NCI-H128 (cell line): Measurements from ENCODE around the gene TEAD4.

Experiments
- DNase-seq: peaks from one replicate; lab custom pipeline; 2025; ENCODE audit not compliant: unreplicated experiment; lab: John Stamatoyannopoulos, UW

Gene TEAD4

DNA sequence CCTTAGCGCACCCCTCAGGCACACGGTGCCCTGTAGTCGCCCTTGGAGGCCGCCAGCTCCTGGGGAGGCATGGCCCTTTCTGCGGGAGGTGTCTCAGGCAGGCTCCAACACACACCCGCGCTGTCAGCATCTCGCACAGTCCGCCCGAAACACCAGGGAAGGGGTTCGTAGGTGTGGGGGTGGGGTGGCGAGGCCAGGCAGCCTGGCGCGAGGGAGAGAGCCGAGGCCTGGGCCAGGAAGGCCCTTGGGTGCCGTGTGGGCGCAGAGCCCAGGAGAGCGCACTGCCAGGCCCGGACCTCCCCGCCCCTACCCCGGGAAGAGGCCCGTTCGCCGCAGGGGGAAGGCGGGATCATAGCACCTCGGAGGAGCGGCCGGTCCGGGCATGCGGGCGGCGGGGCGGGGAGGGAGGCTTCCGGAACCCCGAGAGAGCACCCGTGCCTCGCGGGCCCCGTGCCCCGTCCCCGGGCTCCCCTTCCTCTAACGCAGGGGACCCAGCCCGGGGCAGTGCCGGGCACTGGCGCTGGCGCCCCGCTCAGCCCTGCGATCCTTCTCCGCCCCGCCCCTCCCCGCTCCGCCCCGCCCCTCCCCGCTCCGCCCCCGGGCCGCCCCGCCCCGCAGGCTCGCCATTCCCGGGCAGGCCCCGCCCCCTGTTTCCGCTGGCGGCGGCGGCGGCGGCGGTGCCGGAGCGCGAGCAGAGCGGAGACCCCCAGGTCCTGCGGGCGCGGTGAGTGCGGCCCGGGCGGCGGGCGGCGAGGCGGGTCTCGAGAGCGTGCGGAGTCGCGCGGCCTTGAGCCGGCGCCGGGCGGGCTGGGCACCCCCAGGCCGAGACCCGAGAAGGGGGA, 117.8 kb downstream of the TEAD4 start, which contains the start of gene TSPAN9:
Gene TSPAN9, plus strand, starts transcription at position 650 of the 842 bp plus-strand sequence. CDS start 123,815 bp downstream, outside the sequence.
- peak; percentile 45 for DNase-seq

DNA sequence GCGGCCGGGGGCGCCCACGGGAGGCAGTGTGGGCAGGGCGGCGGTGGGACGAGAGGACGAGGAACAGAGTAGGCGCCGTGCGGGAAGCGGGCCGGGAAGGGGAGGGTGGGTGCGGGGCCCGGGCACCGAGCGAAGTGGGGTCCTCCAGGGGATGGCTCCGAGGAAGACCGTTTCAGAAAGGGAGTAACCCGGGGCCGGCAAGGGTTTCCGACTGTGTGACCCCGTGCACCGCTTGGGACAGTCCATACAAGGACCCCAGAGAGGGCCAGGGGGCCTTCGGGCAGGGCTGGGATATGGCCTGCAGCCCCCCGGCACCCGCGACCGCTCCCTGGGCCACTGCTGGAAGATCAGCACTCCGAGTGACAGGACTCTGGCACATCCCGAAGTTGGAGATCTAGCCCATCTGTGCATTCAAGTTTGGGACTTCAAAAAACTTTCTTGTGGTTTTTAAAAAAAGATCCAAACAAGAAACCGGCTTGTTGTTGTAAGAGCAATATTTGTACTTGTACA, 118.4 kb downstream of the TEAD4 start:
- no peak for DNase-seq

DNA sequence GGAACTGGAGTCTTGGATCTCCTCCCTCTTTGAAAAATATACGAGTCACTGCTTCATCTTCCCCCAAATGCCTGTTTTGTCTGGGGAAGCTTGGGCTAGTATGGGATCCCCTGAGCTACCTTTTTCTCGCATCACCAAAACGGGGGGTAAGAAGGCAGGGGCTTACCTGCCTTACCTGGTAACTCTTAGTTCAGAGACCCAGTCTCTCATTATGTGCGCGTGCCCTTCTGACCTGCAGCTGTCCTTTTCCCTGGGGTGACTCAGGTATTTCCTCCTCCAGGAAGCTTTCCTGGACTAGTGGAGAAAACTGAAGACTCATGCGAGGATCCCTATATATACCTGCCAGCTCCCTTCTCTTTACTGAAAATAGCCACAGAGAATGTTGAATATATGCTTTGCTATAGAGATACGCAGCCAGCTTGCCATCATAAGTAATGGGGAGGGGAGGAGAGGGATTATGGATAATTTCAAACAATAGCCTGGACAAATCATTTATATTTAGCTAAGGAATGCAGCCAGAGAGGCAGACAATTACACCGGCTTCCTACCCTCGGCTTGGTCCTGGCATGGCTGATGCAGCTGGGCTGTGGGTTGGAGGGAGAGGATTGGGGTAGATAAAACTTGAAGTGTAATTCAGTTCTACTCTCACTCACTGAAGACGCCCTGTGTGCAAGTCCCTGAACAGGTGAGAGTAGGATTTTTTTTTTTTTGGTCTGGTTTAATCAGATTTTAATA, 119.1 kb downstream of the TEAD4 start:
- no peak for DNase-seq

GRCh38 chr12:3081091-3081490, 121.9 kb downstream of the TEAD4 start:
- DNase-seq: no peak

DNA sequence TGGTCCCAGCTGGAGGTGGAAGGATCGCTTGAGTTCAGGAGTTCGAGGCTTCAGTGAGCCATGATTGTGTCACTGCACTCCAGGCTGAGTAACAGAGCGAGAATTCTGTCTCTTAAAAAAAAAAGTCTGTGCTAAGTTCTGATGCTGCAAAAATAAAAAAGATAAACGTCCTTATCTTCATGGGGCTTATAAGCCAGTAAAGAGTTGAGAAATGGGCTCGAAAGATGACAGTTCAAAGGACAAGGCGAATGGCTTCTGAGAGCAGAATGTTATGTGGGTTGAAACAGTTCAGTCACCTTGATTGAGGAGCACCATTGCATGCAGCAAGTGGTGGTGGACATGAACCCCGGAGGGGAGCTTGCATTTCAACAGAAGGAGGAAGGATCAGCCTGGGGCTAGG, 122.7 kb downstream of the TEAD4 start:
- no peak for DNase-seq

- DNase-seq: no peak
Measured at GRCh38 chr12:3083241-3083920, 124.2 kb downstream of the TEAD4 start.

DNA sequence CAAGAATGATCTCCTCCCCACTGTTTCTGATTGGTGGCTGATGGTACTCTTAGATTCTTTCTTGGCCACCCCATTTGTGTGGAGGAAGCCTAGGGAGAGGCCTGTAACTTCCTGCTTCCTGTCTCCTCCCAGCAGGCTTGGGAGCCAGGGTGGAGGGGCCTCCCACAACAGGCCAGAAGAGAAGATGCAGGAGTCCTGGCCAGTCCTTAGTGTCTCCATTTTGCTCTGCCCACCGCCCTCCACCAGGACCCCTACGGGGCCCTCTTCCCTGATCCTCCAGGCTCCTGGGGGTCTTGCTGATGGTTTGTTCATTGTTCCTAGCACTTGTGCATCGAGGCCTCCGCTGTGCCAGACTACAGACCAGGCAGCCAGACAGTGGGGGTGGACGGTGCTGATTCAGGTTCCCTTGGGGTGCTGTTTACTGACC, 124.7 kb downstream of the TEAD4 start:
- DNase-seq: no peak

DNA sequence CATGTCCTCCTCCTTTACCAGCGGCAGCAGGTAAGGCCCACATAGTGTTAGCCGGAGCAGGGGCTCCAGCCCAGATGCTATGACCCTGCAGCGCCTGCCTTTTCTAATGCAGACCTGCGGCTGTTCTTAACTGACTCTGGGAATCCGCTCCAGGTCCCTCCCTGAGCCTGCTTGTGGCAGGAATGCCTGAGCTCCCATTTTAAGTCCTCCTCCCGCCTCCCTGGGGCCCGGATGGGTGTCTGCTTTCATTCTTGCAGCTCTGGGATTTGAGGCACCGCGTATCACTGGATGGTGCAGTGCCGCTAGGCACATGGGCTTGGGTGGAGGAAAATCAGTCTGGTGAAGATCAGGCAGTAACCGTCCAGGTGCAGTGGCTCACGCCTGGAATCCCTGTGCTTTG, 125.5 kb downstream of the TEAD4 start:
- no peak for DNase-seq

- no peak for DNase-seq
Measured at GRCh38 chr12:3085341-3086139, 126.3 kb downstream of the TEAD4 start.

DNA sequence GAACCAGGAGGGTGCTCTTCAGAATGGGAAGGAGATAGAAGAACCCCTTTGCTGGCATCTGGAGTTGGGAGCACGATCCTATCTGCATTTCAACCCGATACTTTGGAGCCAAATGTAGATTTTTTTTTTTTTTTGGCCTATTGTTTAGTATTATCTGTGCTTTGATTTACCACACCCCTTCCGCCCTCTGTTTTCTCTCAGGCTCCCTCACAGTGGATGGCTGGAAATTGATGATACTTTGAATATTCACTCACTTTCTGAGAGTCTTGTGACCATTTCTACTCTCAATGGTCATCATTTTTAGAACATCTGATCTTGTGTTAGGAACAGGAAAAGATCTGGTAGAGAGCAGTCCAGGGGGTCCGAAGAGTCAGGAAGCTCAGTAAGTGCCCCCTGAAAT, 127.0 kb downstream of the TEAD4 start:
- no peak for DNase-seq

GRCh38 chr12:3086729-3087323, 127.6 kb downstream of the TEAD4 start:
- DNase-seq: no peak

GRCh38 chr12:3087758-3088650, 128.8 kb downstream of the TEAD4 start:
- no peak for DNase-seq

- no peak for DNase-seq
Measured at GRCh38 chr12:3089588-3089987, 130.4 kb downstream of the TEAD4 start.
